Loucy (cell line): ENCODE data around the gene ADGRF3.
"Not testable (repeated sequence)": the region's sequence is repeated elsewhere in the genome, so short reads cannot be mapped to it uniquely, and the experiment has no call there.

ENCODE experiments used
- H2AFZ ChIP-seq: fragments of 200-600 bp; sonication (generic); 2 replicates; pipeline ENCODE4 v1.6.0; 2016; ENCODE audit warnings: antibody characterized with exemption, mild to moderate bottlenecking, low read length, moderate library complexity
- H3F3A ChIP-seq: fragments of 200-600 bp; 2 replicates; pipeline ENCODE4 v1.6.0; 2016; ENCODE audit warnings: antibody characterized with exemption, low read depth, mild to moderate bottlenecking
- H3K27me3 ChIP-seq: fragments of 200-600 bp; sonication (generic); 2 replicates; pipeline ENCODE4 v1.6.1; 2014; ENCODE audit warnings: low read length, mild to moderate bottlenecking; ENCODE audit not compliant: insufficient read depth, poor library complexity, severe bottlenecking
- H3K36me3 ChIP-seq: fragments of 200-600 bp; sonication (generic); 2 replicates; pipeline ENCODE4 v1.6.1; 2016; ENCODE audit warnings: low read length; ENCODE audit not compliant: insufficient read depth
- H3K4me1 ChIP-seq: fragments of 200-600 bp; sonication (generic); 2 replicates; pipeline ENCODE4 v1.5.1; 2014; ENCODE audit warnings: low read length, mild to moderate bottlenecking; ENCODE audit not compliant: insufficient read depth, poor library complexity, severe bottlenecking
- H3K4me2 ChIP-seq: fragments of 200-600 bp; sonication (generic); 2 replicates; pipeline ENCODE4 v1.6.0; 2014; ENCODE audit warnings: antibody characterized with exemption, low read length, low read depth, mild to moderate bottlenecking; ENCODE audit not compliant: poor library complexity, severe bottlenecking
- H3K4me3 ChIP-seq: fragments of 200-600 bp; sonication (generic); 2 replicates; pipeline ENCODE4 v1.5.1; 2014; ENCODE audit warnings: low read length, mild to moderate bottlenecking, mixed read lengths; ENCODE audit not compliant: poor library complexity, severe bottlenecking
- H3K79me2 ChIP-seq: fragments of 200-600 bp; sonication (generic); 2 replicates; pipeline ENCODE4 v1.6.1; 2014; ENCODE audit warnings: low read length; ENCODE audit not compliant: insufficient read depth
- H3K9ac ChIP-seq: fragments of 200-600 bp; sonication (generic); 2 replicates; pipeline ENCODE4 v1.6.0; 2014; ENCODE audit warnings: mild to moderate bottlenecking, low read depth, low read length, moderate library complexity; ENCODE audit not compliant: poor library complexity, severe bottlenecking
- H3K9me2 ChIP-seq: fragments of 200-600 bp; sonication (generic); replicated peaks from 2 replicates; pipeline ENCODE4 v1.6.1; 2016; ENCODE audit warnings: low read depth, low read length, mixed read lengths
- H3K9me3 ChIP-seq: fragments of 200-600 bp; sonication (generic); 2 replicates; pipeline ENCODE4 v1.6.1; 2014; ENCODE audit warnings: mild to moderate bottlenecking, antibody characterized with exemption, low read length, low read depth; ENCODE audit not compliant: insufficient read depth
- H4K20me1 ChIP-seq: fragments of 200-600 bp; sonication (generic); 2 replicates; pipeline ENCODE4 v1.6.0; 2014; ENCODE audit warnings: antibody characterized with exemption, low read length, mild to moderate bottlenecking; ENCODE audit not compliant: insufficient read depth, poor library complexity, severe bottlenecking
- EZH2phosphoT487 ChIP-seq: fragments of 200-600 bp; IDR thresholded peaks from 2 replicates; pipeline ENCODE4 v1.6.1; 2018; ENCODE audit warnings: antibody characterized with exemption, mild to moderate bottlenecking, moderate library complexity, borderline replicate concordance
- TF ChIP-seq, protein P1 (sequence below): fragments of 200-600 bp; sonication (generic); conservative IDR thresholded peaks from 2 replicates; pipeline ENCODE4 v1.5.1; 2014; ENCODE audit warnings: mild to moderate bottlenecking, antibody characterized with exemption, low read length

ADGRF3 gene

DNA sequence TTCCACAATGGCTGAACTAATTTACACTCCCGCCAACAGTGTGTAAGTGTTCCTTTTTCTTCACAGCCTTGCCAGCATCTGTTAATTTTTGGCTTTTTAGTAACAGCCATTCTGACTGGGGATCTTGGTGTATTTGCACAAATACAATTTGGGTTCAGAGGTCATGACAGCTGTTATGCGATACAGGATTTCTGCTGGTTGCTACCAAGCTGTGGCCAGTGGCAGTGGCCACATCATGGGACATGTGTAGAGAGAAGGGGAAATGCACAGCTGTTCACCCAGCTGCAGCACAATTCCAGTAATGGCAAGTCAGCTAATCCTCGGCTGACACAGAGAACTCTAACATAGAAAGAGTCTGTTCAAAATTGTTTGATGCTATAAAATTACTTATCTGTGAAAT is 21.7 kb downstream of the ADGRF3 start:
- Histone ChIP-seq H3K9me2 (no peaks in the 10 kb centered on the region), H3K9me3 (no peaks in the 10 kb centered on the region), H3K79me2 (no peaks in the 10 kb centered on the region), H3K4me2 (no peak overlapping the region), H2AFZ (no peak overlapping the region), H3K36me3 (no peaks in the 10 kb centered on the region), H3F3A (no peaks in the 10 kb centered on the region), H3K27me3 (no peaks in the 10 kb centered on the region), H4K20me1 (no peaks in the 10 kb centered on the region), H3K9ac (no peak overlapping the region), H3K4me3 (no peak overlapping the region), H3K4me1 (peaks cover 3% of the 10 kb centered on the region)
- TF ChIP-seq EZH2phosphoT487, result no peak
- TF ChIP-seq, protein P1, sequence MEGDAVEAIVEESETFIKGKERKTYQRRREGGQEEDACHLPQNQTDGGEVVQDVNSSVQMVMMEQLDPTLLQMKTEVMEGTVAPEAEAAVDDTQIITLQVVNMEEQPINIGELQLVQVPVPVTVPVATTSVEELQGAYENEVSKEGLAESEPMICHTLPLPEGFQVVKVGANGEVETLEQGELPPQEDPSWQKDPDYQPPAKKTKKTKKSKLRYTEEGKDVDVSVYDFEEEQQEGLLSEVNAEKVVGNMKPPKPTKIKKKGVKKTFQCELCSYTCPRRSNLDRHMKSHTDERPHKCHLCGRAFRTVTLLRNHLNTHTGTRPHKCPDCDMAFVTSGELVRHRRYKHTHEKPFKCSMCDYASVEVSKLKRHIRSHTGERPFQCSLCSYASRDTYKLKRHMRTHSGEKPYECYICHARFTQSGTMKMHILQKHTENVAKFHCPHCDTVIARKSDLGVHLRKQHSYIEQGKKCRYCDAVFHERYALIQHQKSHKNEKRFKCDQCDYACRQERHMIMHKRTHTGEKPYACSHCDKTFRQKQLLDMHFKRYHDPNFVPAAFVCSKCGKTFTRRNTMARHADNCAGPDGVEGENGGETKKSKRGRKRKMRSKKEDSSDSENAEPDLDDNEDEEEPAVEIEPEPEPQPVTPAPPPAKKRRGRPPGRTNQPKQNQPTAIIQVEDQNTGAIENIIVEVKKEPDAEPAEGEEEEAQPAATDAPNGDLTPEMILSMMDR, result no peak

DNA sequence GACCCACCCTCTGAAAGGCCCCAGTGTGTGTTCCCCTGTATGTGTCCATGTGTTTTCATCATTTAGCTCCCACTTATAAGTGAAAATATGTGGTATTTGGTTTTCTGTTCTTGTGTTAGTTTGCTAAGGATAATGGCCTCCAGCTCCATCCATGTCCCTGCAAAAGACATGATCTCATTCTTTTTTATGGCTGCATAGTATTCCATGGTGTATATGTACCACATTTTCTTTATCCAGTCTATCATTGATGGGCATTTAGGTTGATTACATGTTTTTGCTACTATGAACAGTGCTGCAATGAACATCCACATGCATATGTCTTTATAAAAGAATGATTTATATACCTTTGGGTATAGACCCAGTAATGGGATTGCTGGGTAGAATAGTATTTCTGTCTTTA is 22.1 kb downstream of the ADGRF3 start:
- H3K4me3 ChIP-seq, H3K4me1 ChIP-seq, H3K9me2 ChIP-seq, H3K9ac ChIP-seq, H3K9me3 ChIP-seq, H2AFZ ChIP-seq, H3F3A ChIP-seq, H3K79me2 ChIP-seq, H3K4me2 ChIP-seq, H4K20me1 ChIP-seq, H3K27me3 ChIP-seq, H3K36me3 ChIP-seq: not testable (repeated sequence)

DNA sequence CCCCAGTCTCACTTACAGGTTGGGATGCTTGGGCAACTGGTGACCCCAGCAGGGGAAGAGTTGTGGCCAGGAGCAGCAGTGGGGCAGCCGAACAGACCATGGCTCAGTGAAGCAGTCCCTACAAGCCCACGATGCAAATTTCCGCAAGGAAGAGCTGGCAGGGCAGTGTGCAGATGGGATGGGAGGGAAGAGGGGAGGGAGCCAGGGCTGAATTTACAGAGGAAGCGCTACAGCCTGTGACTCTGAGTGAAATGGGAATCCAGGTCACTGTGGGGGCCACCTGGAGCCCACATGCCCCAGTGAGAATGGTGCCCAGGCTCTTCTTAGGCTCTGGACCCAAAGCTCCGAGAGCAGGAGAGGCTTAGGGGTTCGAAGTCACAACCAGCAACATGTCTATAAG is 27.6 kb downstream of the ADGRF3 start:
- Histone ChIP-seq H3K9me2 (no peaks in the 10 kb centered on the region), H3K27me3 (no peaks in the 10 kb centered on the region), H3K4me1 (no peaks in the 10 kb centered on the region), H3K79me2 (no peaks in the 10 kb centered on the region), H3F3A (no peaks in the 10 kb centered on the region), H3K4me2 (no peak overlapping the region), H3K9ac (no peak overlapping the region), H4K20me1 (no peaks in the 10 kb centered on the region), H3K36me3 (no peaks in the 10 kb centered on the region), H3K4me3 (no peak overlapping the region), H3K9me3 (no peaks in the 10 kb centered on the region), H2AFZ (no peak overlapping the region)
- TF ChIP-seq, protein P1, result no peak
- TF ChIP-seq EZH2phosphoT487, result no peak

DNA sequence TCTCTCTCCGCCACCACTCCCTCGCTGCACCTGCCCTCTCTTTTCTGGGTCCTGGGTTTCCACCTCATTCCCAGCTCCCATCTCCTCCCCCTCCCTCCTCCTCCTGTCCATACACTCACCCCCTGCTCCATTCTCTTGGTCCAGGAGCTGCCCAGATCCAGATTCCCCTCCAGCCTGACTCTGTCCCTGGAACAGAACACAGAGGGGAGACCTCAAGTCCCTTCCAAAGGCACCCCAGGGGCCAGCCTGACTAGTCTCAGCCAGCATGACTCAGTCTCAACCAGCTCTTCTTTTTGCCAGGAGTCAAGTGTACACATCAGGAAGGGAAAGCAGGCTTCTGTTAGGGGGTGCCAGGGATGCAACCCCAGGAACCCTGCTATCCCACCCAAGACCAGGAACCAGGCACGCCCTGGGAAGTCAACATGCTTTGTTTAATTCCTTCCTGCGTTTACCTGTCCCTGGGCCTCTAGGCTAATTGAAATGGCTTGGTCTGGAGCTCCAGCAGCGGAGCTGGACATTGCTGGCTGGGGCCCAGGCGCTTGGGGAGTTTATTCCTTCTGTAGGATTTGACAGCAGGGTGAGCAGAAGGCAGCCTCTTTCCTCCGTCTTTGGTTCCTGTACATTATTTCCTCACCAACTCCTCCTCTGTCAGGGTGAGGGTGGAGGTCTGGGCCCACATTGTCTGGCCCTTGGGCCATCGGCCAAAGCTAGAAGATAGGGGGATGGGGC is 29.0 kb downstream of the ADGRF3 start:
- Histone ChIP-seq H3K27me3 (no peaks in the 10 kb centered on the region), H3F3A (no peaks in the 10 kb centered on the region), H3K36me3 (no peaks in the 10 kb centered on the region), H3K4me2 (no peak overlapping the region), H2AFZ (no peak overlapping the region), H3K9me2 (no peaks in the 10 kb centered on the region), H3K4me1 (no peaks in the 10 kb centered on the region), H3K4me3 (no peak overlapping the region), H3K9me3 (no peaks in the 10 kb centered on the region), H3K9ac (no peak overlapping the region), H4K20me1 (no peaks in the 10 kb centered on the region), H3K79me2 (no peaks in the 10 kb centered on the region)
- TF ChIP-seq, protein P1, result no peak
- TF ChIP-seq EZH2phosphoT487, result no peak
